Right lobe of liver (tissue), 6 donors: ENCODE results near the gene RACK1. TPM values are rescaled to one million over a fixed set of nuclear protein-coding genes. Genes with fewer than 3 reads are reported as not detected.
"Not testable (repeated sequence)": the region's sequence is repeated elsewhere in the genome, so short reads cannot be mapped to it uniquely, and the experiment has no call there.

Source experiments
- ATAC-seq, 4 donors: fragments of 200-7000 bp; cut with Tn5 transposase; one replicate each; pipeline ENCODE4 v1.9.1; 2020; ENCODE audit warnings: mild to moderate bottlenecking in 4 of 4, moderate library complexity in 4 of 4
- DNase-seq, 3 donors: peaks; one replicate each; pipeline ENCODE4 v3.0.0-alpha.2; 2020
- H3K27ac ChIP-seq, 3 donors: fragments of 200-600 bp; one replicate each; pipeline ENCODE4 v1.8.0; 2022
- H3K27me3 ChIP-seq, 2 donors: fragments of 200-600 bp; one replicate each; pipeline ENCODE4 v1.8.0; 2022
- H3K36me3 ChIP-seq, 4 donors: fragments of 200-600 bp; sonication (generic) in 1 of 4; one replicate each; pipeline versions ENCODE4 v1.5.1 to v1.8.0; 2017 to 2022; ENCODE audit warnings: control low read depth in 1 of 4
- H3K4me1 ChIP-seq, 4 donors: fragments of 200-600 bp; sonication (generic) in 1 of 4; one replicate each; pipeline versions ENCODE4 v1.5.1 to v1.8.0; 2017 to 2022; ENCODE audit warnings: control low read depth in 1 of 4
- H3K4me3 ChIP-seq, 3 donors: fragments of 200-600 bp; one replicate each; pipeline ENCODE4 v1.8.0; 2022
- H3K9me3 ChIP-seq, 4 donors: fragments of 200-600 bp; sonication (generic) in 1 of 4; one replicate each; pipeline versions ENCODE4 v1.5.1 to v1.8.0; 2017 to 2022; ENCODE audit warnings: control low read depth in 1 of 4
- POLR2A ChIP-seq: fragments of 450-650 bp; IDR thresholded peaks from one replicate; pipeline ENCODE4 v1.6.1; 2017; ENCODE audit warnings: antibody characterized with exemption, mild to moderate bottlenecking
- WGBS: methylation state at CpG from one replicate; pipeline ENCODE4 v1.1.6; 2018; ENCODE audit warnings: low coverage, low lambda C conversion rate; ENCODE audit not compliant: insufficient coverage; ENCODE audit errors: missing lambda C conversion rate; 5-methylcytosine and 5-hydroxymethylcytosine counted together
- intact Hi-C, 2 donors: fragments of 100-400 bp; cut with DNase I; formaldehyde crosslinking; loops; one replicate each; pipeline versions ENCODE4 v1.11.2 to v1.14.1; 2022
- total RNA-seq, 6 experiments: library from RNA; depleted of rRNA in 2 of 6; stranded (reverse); fragments of >200 nt in 2 of 6; fragmentation: NEBNext Ultra II Directional in 3 of 6; extraction: Animal tissue kit (Norgen Biotek cat#: 25700) in 3 of 6; gene quantifications; one replicate each; pipeline versions ENCODE4 v1.1.0 to v1.2.4, GENCODE V29; 2016 to 2023
- TF ChIP-seq, protein P1 (sequence below), 4 donors: fragments of 200-600 bp in 3 of 4; fragments of 450-650 bp in 1 of 4; IDR thresholded peaks; one replicate each; pipeline versions ENCODE4 v1.5.1 to v1.8.0; 2016 to 2022; ENCODE audit warnings: antibody characterized with exemption in 4 of 4, mild to moderate bottlenecking in 2 of 4
- donor health status: DM: no; HTN: yes; CAD: no.
- donor health status: DM: no; HTN: no; CAD: no.
- donor health status: DM: no; HTN: no; CAD: no.
- donor health status: DM: no; HTN: yes; CAD: no.
- donor health status: DM: no; HTN: yes; CAD: no.

Gene RACK1
- total RNA-seq, 6 experiments from 2014 or later, result 470 to 1,156 (median 552) TPM

DNA sequence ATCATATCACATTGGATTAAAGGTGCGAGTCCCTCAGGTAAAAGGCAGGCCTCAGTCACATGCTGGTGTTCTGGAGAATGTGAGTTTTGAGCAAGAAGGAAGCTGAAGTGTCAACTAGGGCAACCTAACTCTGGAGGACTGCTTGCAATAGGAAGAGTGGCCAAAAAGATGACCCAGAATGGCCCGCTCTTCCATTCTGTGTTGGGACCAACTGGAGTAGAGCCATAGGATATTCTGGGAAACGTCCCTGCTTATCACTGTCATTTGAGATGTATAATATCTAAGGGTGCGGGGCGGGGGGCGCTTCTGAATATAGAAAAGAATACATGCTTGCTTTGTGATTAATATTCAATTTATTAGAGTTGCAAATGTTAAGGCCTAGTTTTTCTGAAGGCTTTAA lies 31.6 kb downstream of the RACK1 start:
- no peak overlapping the region for H3K27ac ChIP-seq
- H3K9me3 ChIP-seq, result no peaks in the 10 kb centered on the region
- H3K4me1 ChIP-seq, result peaks cover 0 to 6% (median under 1%) of the 10 kb centered on the region in 4 donors
- no peak overlapping the region for H3K4me3 ChIP-seq
- intact Hi-C loops, result no loop called here
- H3K27me3 ChIP-seq, result no peaks in the 10 kb centered on the region
- 85% methylated on average over 6 of the region's 6 CpGs for WGBS
- no peaks in the 10 kb centered on the region for H3K36me3 ChIP-seq
- DNase-seq (no peak), ATAC-seq (no peak)
- TF ChIP-seq POLR2A, result no peak
- TF ChIP-seq, protein P1, sequence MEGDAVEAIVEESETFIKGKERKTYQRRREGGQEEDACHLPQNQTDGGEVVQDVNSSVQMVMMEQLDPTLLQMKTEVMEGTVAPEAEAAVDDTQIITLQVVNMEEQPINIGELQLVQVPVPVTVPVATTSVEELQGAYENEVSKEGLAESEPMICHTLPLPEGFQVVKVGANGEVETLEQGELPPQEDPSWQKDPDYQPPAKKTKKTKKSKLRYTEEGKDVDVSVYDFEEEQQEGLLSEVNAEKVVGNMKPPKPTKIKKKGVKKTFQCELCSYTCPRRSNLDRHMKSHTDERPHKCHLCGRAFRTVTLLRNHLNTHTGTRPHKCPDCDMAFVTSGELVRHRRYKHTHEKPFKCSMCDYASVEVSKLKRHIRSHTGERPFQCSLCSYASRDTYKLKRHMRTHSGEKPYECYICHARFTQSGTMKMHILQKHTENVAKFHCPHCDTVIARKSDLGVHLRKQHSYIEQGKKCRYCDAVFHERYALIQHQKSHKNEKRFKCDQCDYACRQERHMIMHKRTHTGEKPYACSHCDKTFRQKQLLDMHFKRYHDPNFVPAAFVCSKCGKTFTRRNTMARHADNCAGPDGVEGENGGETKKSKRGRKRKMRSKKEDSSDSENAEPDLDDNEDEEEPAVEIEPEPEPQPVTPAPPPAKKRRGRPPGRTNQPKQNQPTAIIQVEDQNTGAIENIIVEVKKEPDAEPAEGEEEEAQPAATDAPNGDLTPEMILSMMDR (IDR thresholded peaks at IDR 0.05), result no peak

DNA sequence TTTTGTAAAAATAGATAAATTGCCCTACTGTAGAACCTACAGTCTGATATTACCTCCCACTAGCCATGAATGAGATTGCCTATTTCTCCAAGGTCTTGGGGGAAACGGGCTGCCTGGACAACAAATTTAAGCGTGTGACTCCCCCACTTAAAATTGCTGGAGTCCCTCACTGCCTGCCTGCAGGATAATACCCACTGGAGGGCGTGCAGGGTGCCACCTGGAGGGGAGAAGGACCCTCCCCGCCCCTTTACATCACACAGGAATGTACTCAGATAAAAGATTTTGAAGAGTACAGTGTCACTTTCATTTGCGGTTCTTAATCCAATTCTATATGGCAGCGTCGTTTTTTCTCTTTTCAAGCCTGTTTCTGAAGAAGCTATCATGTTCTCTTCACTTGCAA lies 32.5 kb downstream of the RACK1 start:
- intact Hi-C loops, result no loop called here
- Histone ChIP-seq H3K27me3 (no peaks in the 10 kb centered on the region), H3K4me1 (peaks cover 0 to 4% (median 2%) of the 10 kb centered on the region in 4 donors), H3K4me3 (no peak overlapping the region), H3K27ac (no peak overlapping the region), H3K9me3 (no peaks in the 10 kb centered on the region), H3K36me3 (no peaks in the 10 kb centered on the region)
- TF ChIP-seq, protein P1 (IDR thresholded peaks at IDR 0.05), result no peak
- no peak for TF ChIP-seq POLR2A
- 44% methylated on average over 7 of the region's 7 CpGs for WGBS
- ATAC-seq, result no peak
- DNase-seq, result no peak

DNA sequence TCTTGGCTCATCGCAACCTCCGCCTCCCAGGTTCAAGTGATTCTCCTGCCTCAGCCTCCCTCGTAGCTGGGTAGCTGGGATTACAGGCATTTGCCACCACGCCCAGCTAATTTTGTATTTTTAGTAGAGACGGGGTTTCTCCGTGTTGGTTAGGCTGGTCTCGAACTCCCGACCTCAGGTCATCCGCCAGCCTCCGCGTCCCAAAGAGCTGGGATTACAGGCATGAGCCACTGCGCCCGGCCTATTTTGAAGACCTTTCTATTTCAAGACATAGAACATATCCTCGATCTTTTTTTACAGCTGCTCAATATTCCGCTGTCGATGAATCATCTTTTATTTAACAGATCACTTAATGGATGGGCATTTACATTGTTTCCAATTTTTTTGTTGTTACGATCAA lies 33.0 kb downstream of the RACK1 start:
- H3K27me3 ChIP-seq, H3K9me3 ChIP-seq, H3K4me3 ChIP-seq, H3K27ac ChIP-seq, intact Hi-C loops, ATAC-seq, H3K36me3 ChIP-seq, DNase-seq, H3K4me1 ChIP-seq: not testable (repeated sequence)
- WGBS, result 81% methylated on average over 17 of the region's 17 CpGs

DNA sequence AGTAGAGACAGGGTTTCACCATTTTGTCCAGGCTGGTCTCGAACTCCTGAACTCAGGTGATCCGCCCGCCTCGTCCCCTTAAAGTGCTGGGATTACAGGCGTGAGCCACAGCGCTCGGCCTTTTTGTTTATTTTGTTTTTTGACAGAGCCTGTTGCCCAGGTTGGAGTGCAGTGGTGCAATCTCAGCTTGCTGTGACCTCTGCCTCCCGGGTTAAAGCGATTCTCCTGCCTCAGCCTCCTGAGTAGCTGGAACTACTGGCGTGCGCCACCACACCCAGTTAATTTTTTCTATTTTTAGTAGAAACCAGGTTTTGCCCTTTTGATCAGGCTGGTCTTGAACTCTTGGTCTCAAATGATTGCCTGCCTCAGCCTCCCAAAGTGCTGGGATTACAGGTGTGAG lies 33.6 kb downstream of the RACK1 start:
- DNase-seq, intact Hi-C loops, H3K9me3 ChIP-seq: not testable (repeated sequence)

DNA sequence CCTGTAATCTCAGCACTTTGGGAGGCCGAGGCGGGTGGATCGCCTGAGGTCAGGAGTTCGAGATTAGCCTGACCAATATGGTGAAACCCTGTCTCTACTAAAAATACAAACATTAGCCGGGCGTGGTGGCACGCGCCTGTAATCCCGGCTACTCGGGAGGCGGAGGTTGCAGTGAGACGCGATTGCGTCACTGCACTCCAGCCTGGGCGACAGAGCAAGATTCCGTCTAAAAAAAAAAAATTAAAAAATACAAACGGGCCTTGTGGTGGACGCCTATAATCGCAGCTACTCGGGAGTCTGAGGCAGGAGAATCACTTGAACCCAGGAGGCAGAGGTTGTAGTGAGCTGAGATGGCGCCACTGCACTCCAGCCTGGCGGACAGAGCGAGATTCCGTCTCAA lies 34.7 kb downstream of the RACK1 start:
- H3K27me3 ChIP-seq, H3K36me3 ChIP-seq, DNase-seq, H3K4me3 ChIP-seq, ATAC-seq, H3K9me3 ChIP-seq, intact Hi-C loops, H3K27ac ChIP-seq: not testable (repeated sequence)
- peaks cover 0 to 21% (median 9%) of the 10 kb centered on the region in 4 donors for H3K4me1 ChIP-seq
- 81% methylated on average over 15 of the region's 24 CpGs for WGBS

More for the DNA sequence above, 33.6 kb downstream of the RACK1 start:
- not testable (repeated sequence) for ATAC-seq, H3K27ac ChIP-seq, H3K36me3 ChIP-seq, H3K4me3 ChIP-seq, H3K27me3 ChIP-seq
- WGBS, result 52% methylated on average over 11 of the region's 11 CpGs
- peaks cover 0 to 14% (median 5%) of the 10 kb centered on the region in 4 donors for H3K4me1 ChIP-seq

DNA sequence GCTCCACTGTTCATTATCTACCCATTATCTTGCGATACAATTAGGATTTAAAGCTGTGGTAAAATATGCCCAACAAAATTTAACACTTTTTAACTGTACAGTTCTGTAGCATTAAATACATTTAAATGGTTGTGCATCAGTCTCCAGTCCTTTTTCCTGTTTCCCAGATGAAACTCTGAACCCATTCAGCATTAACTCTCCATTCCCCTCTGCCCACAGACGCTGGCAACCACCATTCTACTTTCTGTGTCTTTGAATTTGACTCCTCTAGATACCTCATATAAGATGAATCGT lies 35.8 kb downstream of the RACK1 start:
- TF ChIP-seq POLR2A, result no peak
- TF ChIP-seq, protein P1 (IDR thresholded peaks at IDR 0.05), result no peak
- Histone ChIP-seq H3K36me3 (no peaks in the 10 kb centered on the region), H3K4me1 (peaks cover 0 to 30% (median 9%) of the 10 kb centered on the region in 4 donors), H3K9me3 (no peaks in the 10 kb centered on the region), H3K27me3 (no peaks in the 10 kb centered on the region), H3K4me3 (no peak overlapping the region), H3K27ac (no peak overlapping the region)
- DNase-seq, result no peak
- WGBS, result 38% methylated on average over 3 of the region's 3 CpGs
- intact Hi-C loops, result no loop called here
- no peak for ATAC-seq
